Testis (tissue), 3 donors: Measurements from ENCODE around the gene COCH. TPM values are rescaled to one million over a fixed set of nuclear protein-coding genes. Genes with fewer than 3 reads are reported as not detected.
"Not testable (repeated sequence)": the region's sequence is repeated elsewhere in the genome, so short reads cannot be mapped to it uniquely, and the experiment has no call there.

ENCODE experiments used
- DNase-seq: peaks from one replicate; pipeline ENCODE4 v3.0.0-alpha.2; 2019
- H3K27ac ChIP-seq, 2 donors: fragments of 200-600 bp; sonication (generic); one replicate each; pipeline ENCODE4 v1.5.1; 2019
- H3K27me3 ChIP-seq: fragments of 200-600 bp; sonication (generic); one replicate; pipeline ENCODE4 v1.5.1; 2019
- H3K36me3 ChIP-seq: fragments of 200-600 bp; sonication (generic); one replicate; pipeline ENCODE4 v1.5.1; 2017; ENCODE audit warnings: low read depth; ENCODE audit errors: missing control alignments
- H3K4me1 ChIP-seq: fragments of 200-600 bp; sonication (generic); one replicate; pipeline ENCODE4 v1.5.1; 2019
- H3K4me3 ChIP-seq, 2 donors: fragments of 200-600 bp; sonication (generic); one replicate each; pipeline ENCODE4 v1.5.1; 2017 to 2019
- H3K9me3 ChIP-seq: fragments of 200-600 bp; sonication (generic); one replicate; pipeline ENCODE4 v1.5.1; 2017
- POLR2A ChIP-seq: fragments of 450-650 bp; IDR thresholded peaks from one replicate; pipeline ENCODE4 v1.6.1; 2017; ENCODE audit warnings: antibody characterized with exemption, mild to moderate bottlenecking, moderate library complexity
- whole genome bisulfite sequencing, 2 donors: methylation state at CpG; one replicate each; pipeline ENCODE4 v1.1.5; 2018; 5-methylcytosine and 5-hydroxymethylcytosine counted together
- intact Hi-C: fragments of 100-400 bp; cut with DNase I; formaldehyde crosslinking; loops from one replicate; pipeline ENCODE4 v1.15.1; 2023; ENCODE audit warnings: low total_unique reads
- polyA plus RNA-seq: library from polyadenylated mRNA; stranded (reverse); fragments of 350-450 nt; fragmentation: Illumina TruSeq; extraction: RNeasy Lipid Tissue Mini Kit (QIAGEN cat#74804); gene quantifications from one replicate; pipeline ENCODE4 v1.2.3, GENCODE V29; 2014; ENCODE audit warnings: low read depth, low replicate concordance; ENCODE audit not compliant: insufficient read depth
- total RNA-seq, 2 donors: library from RNA; depleted of rRNA; stranded (reverse); fragments of >200 nt; gene quantifications; one replicate each; pipeline ENCODE4 v1.2.3, GENCODE V29; 2016
- TF ChIP-seq, protein P1 (sequence below), 3 experiments: fragments of 450-650 bp in 2 of 3; fragments of 200-600 bp in 1 of 3; sonication (generic) in 1 of 3; IDR thresholded peaks; one replicate each; pipeline ENCODE4 v1.5.1; 2016 to 2019; ENCODE audit warnings: antibody characterized with exemption in 3 of 3, mild to moderate bottlenecking in 2 of 3, moderate library complexity in 1 of 3

COCH gene
- total and polyA plus RNA-seq, 3 donors from 2014 or later, result 2.2 to 5.0 (median 3.0) TPM

DNA sequence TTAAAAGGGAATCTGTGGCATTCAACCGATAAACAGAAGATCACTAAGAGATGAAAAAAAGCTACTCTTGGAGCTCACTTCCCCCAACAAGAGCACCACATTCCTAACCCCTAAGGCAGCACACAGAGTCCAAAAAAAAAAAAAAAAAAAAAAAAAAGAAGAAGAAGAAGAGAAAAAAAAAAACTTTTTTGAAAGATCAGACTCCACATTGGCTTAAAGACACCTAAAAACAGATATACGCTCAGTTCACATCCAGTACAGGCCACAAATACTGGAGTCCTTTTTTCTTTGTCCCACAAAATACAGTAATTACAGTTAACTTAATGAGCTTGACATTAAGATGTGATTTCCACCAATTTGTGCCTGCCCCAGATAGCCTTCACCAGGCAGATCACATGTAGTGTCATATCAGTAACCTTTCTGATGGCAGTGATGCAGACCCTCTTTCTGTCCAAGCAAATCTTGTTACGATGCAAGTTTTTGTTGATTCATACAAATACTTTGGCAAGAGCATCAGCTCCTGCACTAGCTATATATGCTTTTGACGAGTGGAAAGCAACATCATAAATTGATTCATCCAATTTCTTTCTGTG is 20.7 kb downstream of the COCH start:
- H3K4me1 ChIP-seq, result no peaks in the 10 kb centered on the region
- intact Hi-C loops, result no loop called here
- H3K27ac ChIP-seq, result no peak overlapping the region
- TF ChIP-seq POLR2A, result no peak
- TF ChIP-seq, protein P1, sequence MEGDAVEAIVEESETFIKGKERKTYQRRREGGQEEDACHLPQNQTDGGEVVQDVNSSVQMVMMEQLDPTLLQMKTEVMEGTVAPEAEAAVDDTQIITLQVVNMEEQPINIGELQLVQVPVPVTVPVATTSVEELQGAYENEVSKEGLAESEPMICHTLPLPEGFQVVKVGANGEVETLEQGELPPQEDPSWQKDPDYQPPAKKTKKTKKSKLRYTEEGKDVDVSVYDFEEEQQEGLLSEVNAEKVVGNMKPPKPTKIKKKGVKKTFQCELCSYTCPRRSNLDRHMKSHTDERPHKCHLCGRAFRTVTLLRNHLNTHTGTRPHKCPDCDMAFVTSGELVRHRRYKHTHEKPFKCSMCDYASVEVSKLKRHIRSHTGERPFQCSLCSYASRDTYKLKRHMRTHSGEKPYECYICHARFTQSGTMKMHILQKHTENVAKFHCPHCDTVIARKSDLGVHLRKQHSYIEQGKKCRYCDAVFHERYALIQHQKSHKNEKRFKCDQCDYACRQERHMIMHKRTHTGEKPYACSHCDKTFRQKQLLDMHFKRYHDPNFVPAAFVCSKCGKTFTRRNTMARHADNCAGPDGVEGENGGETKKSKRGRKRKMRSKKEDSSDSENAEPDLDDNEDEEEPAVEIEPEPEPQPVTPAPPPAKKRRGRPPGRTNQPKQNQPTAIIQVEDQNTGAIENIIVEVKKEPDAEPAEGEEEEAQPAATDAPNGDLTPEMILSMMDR (IDR thresholded peaks at IDR 0.05), result no peak
- H3K36me3 ChIP-seq, result no peaks in the 10 kb centered on the region
- no peak for DNase-seq
- 66 to 71% methylated on average over 4 of the region's 4 CpGs for WGBS, 2 donors
- H3K4me3 ChIP-seq, result no peak overlapping the region
- H3K27me3 ChIP-seq, result no peaks in the 10 kb centered on the region
- no peaks in the 10 kb centered on the region for H3K9me3 ChIP-seq

DNA sequence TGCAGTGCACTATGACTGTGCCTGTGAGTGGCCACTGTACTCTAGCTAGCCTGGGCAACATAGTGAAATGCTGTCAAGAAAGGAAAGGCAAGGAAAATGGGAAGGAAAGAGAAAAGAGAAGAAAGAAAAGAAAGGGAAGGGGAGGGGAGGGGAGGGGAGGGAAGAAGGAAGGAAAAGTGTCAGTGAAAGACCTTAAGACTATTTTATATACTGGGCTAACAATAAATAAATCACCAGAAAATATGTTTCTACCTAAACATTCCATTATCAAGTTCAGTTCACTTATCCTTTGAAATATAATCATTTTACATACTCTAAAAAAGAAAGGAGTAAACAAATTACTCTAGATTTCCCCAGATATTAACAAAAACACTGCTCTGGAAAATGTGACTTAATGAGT is 22.1 kb downstream of the COCH start:
- Histone ChIP-seq H3K27ac (no peak overlapping the region), H3K4me3 (no peak overlapping the region), H3K4me1 (no peaks in the 10 kb centered on the region), H3K36me3 (no peaks in the 10 kb centered on the region), H3K27me3 (no peaks in the 10 kb centered on the region), H3K9me3 (no peaks in the 10 kb centered on the region)
- TF ChIP-seq, protein P1 (IDR thresholded peaks at IDR 0.05), result no peak
- no peak for TF ChIP-seq POLR2A
- intact Hi-C loops, result no loop called here
- DNase-seq, result no peak

DNA sequence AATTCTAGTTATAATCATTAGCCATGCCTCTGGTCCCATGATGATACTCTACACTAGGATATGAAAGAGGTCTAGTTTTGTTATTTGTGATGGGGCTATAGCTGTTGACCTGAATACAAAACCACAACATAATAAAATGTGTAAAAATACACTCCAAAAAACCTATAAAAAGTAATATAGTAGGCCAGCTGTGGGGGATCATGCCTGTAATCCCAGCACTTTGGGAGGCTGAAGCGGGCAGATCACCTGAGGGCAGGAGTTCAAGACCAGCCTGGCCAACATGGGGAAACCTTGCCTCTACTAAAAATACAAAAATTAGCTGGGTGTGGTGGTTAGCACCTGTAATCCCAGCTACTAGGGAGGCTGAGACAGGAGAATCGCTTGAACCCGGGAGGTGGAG is 22.8 kb downstream of the COCH start:
- 64 to 100% methylated on average over 3 of the region's 3 CpGs for WGBS, 2 donors
- H3K9me3 ChIP-seq, DNase-seq, H3K4me3 ChIP-seq, H3K27ac ChIP-seq, intact Hi-C loops, H3K27me3 ChIP-seq, H3K36me3 ChIP-seq, H3K4me1 ChIP-seq: not testable (repeated sequence)

GRCh38 chr14:30903285-30904124 is 29.1 kb downstream of the COCH start:
- H3K36me3 ChIP-seq, result no peaks in the 10 kb centered on the region
- H3K27me3 ChIP-seq, result no peaks in the 10 kb centered on the region
- no peaks in the 10 kb centered on the region for H3K9me3 ChIP-seq
- no peak overlapping the region for H3K27ac ChIP-seq
- no peak for DNase-seq
- H3K4me3 ChIP-seq, result no peak overlapping the region
- 93 to 96% methylated on average over 2 of the region's 2 CpGs for WGBS, 2 donors
- intact Hi-C loops, result no loop called here
- TF ChIP-seq, protein P1 (IDR thresholded peaks at IDR 0.05), result no peak
- no peak for TF ChIP-seq POLR2A
- no peaks in the 10 kb centered on the region for H3K4me1 ChIP-seq

DNA sequence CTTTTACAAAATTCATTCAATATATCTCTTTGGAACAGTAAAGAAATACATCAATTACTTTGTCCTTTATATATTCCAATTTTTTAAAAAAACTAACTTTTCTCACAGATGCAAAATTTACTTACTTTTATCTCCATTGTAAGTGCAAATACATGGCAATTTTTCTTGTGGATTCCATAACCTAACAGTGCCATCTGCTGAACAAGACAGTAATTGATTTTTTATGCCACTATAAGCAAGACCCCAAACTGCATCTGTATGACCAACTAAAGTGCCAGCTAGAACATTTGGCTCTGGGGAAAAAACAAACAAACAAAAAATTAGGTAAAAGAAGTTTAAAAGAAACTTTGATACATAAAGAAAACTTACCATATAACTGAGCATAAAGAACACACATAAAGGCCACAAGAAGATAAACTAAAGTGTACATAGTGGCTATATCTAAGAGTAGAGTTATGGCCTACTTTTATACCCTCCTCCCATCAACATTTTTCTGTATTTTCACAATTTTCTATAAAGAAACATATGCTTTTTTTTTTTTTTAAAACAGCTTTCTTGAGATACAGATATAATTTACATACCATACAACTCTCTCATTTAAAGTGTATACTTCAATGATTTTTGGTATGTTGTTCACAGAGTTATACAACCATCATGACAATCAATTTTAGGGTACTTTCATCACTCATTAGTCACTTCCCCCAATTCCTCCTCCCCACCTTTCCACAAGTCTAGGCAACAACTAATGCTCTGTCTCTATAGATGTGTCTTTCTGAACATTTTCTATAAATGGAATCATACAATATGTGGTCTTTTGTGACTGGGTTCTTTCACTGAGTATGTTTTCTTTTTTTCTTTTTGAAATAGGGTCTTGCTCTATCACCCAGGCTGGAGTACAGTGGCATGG is 32.6 kb downstream of the COCH start:
- Histone ChIP-seq H3K27me3 (no peaks in the 10 kb centered on the region), H3K27ac (no peak overlapping the region), H3K4me1 (no peaks in the 10 kb centered on the region), H3K36me3 (no peaks in the 10 kb centered on the region), H3K4me3 (no peak overlapping the region), H3K9me3 (no peaks in the 10 kb centered on the region)
- DNase-seq, result no peak
- TF ChIP-seq, protein P1 (IDR thresholded peaks at IDR 0.05), result peak in 1 of 3 experiments; percentile 28
- TF ChIP-seq POLR2A, result no peak
- intact Hi-C loops, result no loop called here
